Stimulated activated CD8-positive, alpha-beta memory T cell treated with anti-CD3 and anti-CD28 coated beads, Interleukin-12 subunit alpha, Interleukin-12 subunit beta, amount 100 ng/mL, for 4 hours (primary cell): ENCODE data around the gene EYA2.
"Not testable (repeated sequence)": the region's sequence is repeated elsewhere in the genome, so short reads cannot be mapped to it uniquely, and the experiment has no call there.

Experiments used
- DNase-seq: peaks from one replicate; pipeline ENCODE4 v3.0.0-alpha.2; 2020; ENCODE audit warnings: low read depth

The EYA2 gene

GRCh38 chr20:46932439-46932838, 37.8 kb downstream of the EYA2 start:
- not testable (repeated sequence) for DNase-seq

DNA sequence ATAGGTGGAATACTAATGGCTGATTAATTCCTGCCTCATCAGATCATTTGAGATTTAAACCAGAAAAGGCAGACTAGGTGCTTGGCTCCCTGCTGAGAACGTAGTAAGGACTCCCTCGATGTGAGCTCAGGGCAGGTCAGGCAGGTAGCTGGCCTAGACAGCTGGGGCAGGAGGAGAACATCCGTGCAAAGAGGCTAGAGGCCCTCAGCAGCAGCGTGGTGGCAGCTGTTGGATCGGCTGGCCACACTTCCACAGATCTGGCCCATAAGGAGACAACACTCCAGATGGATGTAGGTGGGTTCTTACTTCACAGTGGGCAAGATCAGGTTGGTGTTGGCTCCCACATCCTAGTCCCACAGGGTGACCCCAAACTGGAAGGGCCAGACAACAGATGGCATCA, 38.5 kb downstream of the EYA2 start:
- DNase-seq = no peak

DNA sequence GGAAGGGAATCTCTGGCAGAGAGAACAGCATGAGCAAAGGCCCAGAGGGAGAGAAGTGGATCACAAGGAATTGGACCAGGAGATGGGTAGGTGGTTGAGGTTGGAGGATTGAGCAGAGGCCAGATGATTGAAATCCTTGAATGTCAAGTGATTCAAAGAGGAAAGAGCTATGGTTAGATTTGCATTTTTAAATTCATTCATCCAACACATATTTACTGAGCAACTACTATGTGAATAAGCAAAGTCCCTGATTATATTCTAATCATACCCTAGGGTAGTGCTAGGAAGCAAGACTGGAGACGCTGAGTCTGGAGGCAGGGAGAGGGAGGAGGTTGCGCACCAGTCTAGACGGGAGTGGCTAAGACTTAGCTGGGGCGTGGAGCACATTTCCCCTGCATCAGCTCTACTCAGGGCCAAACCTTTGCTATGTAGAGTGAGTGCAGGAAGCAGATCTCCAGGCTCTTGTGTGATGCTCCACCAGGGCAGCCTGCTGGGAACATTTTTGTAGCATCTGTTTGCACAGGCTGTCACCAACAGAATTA, 40.2 kb downstream of the EYA2 start:
- no peak for DNase-seq

- DNase-seq = no peak
Measured at GRCh38 chr20:46935394-46936017, 40.9 kb downstream of the EYA2 start.

DNA sequence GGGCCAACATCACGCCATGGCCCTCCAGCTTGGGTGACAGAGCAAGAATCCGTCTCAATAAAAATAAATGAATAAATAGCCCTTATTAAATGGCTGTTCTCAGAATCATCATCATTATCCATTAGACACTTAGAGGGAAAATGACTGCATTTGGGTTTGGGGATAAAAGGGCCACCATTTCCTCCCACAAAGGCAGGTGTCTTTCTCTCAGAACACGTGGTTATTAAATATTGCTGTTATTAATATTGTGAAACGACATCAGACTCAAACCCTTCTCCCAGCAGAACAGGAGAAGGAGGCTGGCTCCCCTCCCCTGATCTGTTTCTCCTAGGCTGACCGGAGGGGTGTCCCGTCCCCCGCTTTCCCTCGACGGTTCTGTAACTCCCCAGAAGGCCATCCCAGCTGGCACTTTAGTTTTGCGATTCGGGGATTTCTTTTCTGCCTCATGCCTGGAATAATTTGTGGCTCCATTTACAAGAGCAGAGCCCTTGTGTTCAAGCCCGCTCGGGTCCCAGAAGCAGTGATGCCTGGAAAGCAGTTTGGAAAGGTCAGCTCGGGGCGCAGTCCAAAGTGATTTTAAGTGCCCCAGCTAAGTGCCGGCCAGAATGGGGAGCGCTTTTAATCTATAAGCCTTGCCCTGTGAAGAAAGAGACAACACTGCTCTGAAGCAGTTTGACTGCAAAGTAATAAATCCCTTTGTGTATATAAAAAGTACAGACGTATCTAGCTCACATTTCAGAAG, 41.9 kb downstream of the EYA2 start:
- DNase-seq = no peak

DNA sequence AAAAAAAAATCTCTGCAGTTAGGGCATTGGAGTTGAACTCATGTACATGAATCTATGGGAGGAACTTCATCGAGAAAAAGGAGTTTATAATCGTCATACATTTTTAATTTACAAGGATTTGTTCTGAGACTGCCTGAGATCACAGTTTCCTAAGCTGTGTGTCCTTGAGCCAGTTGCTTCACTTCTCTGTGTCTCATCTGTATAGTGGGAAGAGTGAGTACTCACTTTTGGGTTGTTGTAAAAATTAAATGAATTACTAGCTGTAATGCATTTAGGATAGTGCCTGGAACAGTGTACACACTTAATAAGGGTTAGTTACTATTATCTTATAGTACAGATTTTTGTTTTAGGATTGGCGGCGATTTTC, 42.5 kb downstream of the EYA2 start:
- DNase-seq = no peak

DNA sequence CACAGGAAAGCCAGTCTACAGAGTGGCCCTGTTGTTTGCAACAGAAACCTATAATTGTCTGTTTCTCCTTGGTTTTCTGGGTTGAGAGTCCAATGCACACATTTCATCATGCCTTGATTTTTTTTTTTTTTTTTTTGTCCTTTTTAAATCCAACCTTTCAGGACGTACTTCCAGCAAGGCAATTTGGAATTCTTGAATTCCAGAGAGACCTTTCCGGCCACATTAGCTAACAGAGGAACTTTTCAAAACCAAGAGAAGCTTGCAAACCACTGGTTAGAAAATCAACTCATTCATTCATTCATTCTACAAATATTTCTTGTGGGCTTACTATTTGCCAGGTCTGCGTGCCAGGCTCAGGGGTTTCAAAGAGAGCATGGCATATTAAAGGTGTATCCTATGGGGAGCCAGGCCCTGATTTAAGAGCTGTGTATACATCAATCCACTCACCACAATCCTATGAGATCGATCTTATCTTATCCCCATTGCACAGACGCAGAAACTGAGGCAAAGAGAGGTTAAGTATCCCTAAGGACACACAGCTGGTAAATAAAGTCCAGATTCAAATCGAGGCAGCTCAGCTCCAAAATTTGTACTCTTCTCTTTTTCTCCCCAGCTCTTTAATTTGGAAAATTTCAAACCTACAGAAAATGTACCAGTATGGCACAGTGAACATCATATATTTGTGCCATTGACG, 43.0 kb downstream of the EYA2 start:
- no peak for DNase-seq

DNA sequence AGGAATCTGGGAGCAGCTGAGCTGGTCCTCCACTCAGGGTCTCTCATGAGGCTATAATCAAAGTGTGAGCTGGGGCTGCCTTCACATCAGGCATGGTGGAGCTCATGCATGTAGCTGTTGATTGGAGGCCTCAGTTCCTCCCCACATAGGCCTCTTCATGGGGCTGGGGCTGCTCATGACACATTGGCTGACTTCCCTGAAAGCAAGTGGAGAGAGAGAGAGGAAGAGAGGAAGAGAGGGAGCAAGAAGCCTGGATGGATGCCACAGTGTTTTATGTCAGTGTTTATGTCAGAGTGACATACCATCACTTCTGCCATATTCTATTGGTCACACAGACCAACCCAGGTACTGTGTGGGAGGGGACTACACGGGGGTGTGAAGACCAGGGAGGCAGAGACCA, 43.8 kb downstream of the EYA2 start:
- DNase-seq = no peak

DNA sequence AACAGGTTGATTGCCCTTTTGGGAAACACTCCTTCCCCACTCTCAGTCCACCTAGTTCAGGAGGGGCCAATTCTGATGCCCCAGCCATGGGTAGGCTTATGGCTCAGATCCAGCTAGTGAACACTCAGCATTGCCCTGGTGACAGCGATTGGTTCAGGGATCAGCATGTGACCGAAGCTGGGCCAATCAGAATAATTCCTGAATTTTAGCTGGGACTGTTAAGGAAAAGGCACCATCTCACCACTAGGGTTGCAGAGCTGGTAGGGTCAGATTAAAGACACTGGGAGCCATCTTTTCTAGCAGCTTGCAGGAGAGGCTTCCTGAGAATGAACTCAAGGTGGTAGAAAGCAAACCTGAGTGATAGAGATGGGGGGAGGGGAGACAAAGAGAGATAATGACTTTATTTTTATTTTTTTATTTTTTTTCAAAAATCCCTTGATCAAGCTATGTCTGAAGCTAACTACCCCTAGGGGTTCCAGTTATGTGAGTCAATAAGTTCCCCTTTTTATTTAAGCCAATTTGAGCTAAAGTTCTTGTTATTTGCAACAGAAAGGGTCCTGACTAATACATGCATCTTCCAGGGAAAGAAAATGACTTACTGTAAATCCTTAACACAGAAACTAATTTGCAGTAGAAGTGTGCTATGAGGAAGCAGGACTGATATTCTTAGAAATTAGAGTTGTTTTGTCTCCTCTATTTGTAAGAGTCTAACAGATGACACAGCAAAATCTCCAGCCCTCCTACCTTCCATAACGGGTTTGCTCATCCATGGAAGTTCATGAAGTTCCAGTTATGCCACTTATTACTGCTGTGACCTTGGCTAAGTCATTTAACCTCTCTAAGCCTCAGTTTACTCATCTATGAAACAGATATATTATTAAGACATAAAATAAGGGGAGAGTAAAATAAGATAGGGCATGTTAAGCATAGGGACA, 44.7 kb downstream of the EYA2 start:
- DNase-seq = no peak

- DNase-seq = no peak
Measured at GRCh38 chr20:46940616-46941015, 46.0 kb downstream of the EYA2 start.

GRCh38 chr20:46941404-46941803, 46.8 kb downstream of the EYA2 start:
- no peak for DNase-seq

- no peak for DNase-seq
Measured at GRCh38 chr20:46943861-46944591, 49.4 kb downstream of the EYA2 start.

GRCh38 chr20:46945465-46945864, 50.8 kb downstream of the EYA2 start:
- DNase-seq = no peak

DNA sequence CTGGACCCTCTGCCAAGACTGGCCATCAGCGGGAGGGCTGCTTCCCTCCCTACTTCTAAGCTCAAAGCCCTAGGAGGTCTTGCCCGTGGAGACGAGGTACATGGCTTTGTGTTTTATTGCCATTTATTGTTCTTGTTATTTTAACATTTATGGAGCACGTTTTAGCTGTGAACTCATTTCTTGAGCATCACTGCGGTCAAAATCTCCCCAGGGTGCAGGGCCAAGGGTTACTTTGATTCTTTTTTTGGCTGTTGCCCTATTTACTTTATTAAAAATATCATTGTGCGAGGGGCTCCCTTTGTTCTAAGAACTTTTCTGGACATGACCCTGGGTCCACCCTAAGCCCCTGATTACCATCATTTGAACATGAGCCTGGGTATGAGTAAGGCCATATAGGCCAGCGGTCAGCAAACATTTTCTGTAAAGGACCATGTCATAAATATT, 51.6 kb downstream of the EYA2 start:
- DNase-seq = no peak

GRCh38 chr20:46946796-46947195, 52.2 kb downstream of the EYA2 start:
- DNase-seq = no peak

GRCh38 chr20:46948081-46948480, 53.4 kb downstream of the EYA2 start:
- no peak for DNase-seq

DNA sequence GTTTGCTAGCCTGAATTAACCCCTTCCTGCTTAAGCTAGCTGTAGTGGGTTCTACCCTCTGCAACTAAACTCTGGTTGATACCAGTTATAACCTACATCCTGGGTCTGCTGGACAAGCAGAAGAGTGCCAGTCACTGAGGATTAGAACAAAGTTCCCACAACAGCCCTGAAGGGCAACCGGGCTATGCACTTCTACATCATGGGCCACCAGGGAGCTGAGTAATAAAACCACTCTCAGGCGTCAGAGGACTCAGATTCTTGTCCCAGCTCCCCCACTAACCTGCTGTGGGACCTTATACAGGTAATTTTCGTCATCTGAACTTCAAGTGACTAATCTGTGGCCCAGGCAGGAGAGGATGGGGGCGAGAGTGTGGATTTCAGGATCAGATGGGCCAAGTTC, 56.8 kb downstream of the EYA2 start:
- no peak for DNase-seq

DNA sequence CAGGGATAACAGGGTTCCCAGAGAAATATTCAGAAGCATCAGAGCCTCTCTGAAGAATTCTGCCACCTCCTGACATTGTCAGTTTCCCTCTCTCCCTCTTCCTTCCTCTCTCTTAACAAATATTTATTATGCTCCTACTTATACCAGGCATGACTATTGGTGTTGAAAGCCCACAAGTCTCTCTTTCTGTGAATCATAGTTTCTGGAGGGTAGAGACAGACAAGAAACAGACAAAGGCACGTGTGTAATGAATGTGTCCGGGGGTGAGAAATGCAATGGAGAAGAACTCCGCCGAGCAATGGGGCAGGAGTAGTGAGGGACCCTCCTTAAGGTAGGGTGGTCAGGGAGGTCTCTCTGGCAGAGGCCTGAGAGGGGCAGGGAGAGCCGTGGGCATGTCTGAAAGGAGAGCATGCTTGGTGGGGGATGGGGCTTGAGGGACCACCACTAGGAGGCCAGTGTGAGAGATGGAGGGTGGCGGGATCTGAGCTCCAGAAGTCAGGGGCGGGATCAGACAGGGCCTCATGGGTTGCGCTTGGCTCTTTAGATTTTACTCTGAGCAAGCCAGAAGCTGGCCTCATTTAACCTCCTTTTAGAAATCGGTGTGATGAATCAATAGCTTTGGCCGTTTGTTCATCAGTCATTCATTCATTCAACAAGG, 57.3 kb downstream of the EYA2 start:
- DNase-seq = no peak

- no peak for DNase-seq
Measured at GRCh38 chr20:46953596-46953995, 59.0 kb downstream of the EYA2 start.

DNA sequence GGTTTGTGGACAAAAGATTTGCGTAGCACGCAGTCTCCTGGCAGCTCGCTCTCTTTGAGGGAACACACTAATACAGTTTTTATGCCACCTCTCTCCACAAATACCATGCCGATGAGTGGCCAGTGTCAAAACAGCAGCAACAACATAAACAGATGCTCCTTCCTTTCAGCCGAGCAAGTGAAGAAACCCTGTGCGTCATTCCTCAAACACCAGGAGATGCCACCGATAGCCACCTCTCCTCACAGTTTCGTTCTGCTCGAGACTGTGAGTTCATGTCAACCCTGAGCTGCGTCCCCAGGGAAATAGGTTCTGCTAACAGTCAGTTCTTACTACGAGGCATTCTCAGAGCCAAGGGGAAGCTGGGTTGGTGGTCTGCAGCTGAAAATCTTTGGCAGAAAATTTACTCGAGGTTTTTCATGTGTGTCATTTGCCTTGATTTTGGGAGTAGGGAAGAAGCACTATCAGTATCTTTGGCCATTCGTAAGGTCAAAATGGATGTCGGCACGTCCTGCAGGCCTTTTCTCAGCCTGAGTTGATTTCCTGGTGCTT, 59.9 kb downstream of the EYA2 start:
- DNase-seq = no peak
